ENCODE data around the gene KIAA1671. TPM values are rescaled to one million over a fixed set of nuclear protein-coding genes. Genes with fewer than 3 reads are reported as not detected.
A peak's percentile ranks its signal among the peaks of the same experiment; 100 is the strongest.

The KIAA1671 gene
- total and polyA plus RNA-seq, 2 of the 13 experiments (the other 11 are each of a cell fraction or from before 2014, with no cell fraction given): 13.5 to 13.6 TPM

DNA sequence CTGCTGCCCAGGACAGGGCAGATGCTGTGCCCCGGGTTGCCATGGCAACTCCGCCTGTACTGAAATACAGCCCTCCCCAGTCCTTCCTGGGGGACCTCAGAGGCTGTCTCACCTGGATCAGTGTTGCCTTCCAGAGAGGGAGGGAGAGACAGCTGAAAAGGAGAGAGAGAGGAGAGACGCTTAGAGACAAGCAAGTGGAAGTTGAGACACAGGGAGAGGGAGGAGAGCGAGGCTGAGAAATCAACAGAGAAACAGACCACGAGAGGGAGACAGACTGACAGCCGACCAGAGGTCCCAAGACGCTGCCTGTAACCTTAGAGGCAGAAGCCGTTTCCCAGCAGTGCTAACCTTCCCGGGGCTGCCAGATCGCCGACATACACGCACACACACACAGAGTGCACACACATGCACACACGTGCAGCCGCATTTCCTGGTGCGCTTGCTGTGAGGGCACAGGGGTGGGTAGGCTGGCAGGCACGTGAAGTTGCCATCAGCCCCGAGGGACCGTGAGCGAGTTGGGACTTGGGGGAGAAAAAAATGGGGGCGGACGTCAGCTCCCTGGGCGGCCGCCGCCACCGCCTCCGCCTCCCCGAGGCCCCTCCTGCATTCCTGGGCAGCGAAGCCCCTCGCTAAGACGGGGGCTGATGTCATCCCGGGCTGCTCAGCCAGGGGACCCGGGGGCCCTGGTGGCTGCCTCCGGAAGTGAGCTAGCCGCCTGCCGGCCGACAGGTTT, 158.5 kb downstream of the KIAA1671 start (continued):
- TF ChIP-seq, protein P1, sequence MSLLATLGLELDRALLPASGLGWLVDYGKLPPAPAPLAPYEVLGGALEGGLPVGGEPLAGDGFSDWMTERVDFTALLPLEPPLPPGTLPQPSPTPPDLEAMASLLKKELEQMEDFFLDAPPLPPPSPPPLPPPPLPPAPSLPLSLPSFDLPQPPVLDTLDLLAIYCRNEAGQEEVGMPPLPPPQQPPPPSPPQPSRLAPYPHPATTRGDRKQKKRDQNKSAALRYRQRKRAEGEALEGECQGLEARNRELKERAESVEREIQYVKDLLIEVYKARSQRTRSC (CRISPR knock-in tag; IDR thresholded peaks at IDR 0.05; ENCODE audit: low read depth): no peak
- no peak for TF ChIP-seq SP4 (CRISPR knock-in tag; IDR thresholded peaks at IDR 0.05)
- TF ChIP-seq, protein P2, sequence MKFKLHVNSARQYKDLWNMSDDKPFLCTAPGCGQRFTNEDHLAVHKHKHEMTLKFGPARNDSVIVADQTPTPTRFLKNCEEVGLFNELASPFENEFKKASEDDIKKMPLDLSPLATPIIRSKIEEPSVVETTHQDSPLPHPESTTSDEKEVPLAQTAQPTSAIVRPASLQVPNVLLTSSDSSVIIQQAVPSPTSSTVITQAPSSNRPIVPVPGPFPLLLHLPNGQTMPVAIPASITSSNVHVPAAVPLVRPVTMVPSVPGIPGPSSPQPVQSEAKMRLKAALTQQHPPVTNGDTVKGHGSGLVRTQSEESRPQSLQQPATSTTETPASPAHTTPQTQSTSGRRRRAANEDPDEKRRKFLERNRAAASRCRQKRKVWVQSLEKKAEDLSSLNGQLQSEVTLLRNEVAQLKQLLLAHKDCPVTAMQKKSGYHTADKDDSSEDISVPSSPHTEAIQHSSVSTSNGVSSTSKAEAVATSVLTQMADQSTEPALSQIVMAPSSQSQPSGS (CRISPR knock-in tag; IDR thresholded peaks at IDR 0.05): no peak
- TF ChIP-seq JUN (CRISPR knock-in tag; IDR thresholded peaks at IDR 0.05): no peak
- no peak for TF ChIP-seq ZNF207 (IDR thresholded peaks at IDR 0.05; ENCODE audit: borderline replicate concordance)
- no peak; the same call in 1 of the 2 replicates for TF ChIP-seq RAD21 (CRISPR knock-in tag; IDR thresholded peaks at IDR 0.05)
- TF ChIP-seq, protein P3, sequence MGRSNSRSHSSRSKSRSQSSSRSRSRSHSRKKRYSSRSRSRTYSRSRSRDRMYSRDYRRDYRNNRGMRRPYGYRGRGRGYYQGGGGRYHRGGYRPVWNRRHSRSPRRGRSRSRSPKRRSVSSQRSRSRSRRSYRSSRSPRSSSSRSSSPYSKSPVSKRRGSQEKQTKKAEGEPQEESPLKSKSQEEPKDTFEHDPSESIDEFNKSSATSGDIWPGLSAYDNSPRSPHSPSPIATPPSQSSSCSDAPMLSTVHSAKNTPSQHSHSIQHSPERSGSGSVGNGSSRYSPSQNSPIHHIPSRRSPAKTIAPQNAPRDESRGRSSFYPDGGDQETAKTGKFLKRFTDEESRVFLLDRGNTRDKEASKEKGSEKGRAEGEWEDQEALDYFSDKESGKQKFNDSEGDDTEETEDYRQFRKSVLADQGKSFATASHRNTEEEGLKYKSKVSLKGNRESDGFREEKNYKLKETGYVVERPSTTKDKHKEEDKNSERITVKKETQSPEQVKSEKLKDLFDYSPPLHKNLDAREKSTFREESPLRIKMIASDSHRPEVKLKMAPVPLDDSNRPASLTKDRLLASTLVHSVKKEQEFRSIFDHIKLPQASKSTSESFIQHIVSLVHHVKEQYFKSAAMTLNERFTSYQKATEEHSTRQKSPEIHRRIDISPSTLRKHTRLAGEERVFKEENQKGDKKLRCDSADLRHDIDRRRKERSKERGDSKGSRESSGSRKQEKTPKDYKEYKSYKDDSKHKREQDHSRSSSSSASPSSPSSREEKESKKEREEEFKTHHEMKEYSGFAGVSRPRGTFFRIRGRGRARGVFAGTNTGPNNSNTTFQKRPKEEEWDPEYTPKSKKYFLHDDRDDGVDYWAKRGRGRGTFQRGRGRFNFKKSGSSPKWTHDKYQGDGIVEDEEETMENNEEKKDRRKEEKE (IDR thresholded peaks at IDR 0.05): no peak
- TF ChIP-seq, protein P4, sequence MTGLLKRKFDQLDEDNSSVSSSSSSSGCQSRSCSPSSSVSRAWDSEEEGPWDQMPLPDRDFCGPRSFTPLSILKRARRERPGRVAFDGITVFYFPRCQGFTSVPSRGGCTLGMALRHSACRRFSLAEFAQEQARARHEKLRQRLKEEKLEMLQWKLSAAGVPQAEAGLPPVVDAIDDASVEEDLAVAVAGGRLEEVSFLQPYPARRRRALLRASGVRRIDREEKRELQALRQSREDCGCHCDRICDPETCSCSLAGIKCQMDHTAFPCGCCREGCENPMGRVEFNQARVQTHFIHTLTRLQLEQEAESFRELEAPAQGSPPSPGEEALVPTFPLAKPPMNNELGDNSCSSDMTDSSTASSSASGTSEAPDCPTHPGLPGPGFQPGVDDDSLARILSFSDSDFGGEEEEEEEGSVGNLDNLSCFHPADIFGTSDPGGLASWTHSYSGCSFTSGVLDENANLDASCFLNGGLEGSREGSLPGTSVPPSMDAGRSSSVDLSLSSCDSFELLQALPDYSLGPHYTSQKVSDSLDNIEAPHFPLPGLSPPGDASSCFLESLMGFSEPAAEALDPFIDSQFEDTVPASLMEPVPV (CRISPR knock-in tag; IDR thresholded peaks at IDR 0.05): no peak
- TF ChIP-seq IKZF1 (IDR thresholded peaks at IDR 0.05): no peak
- TF ChIP-seq ZNF549 (CRISPR knock-in tag; IDR thresholded peaks at IDR 0.05): no peak
- TF ChIP-seq ZNF20 (CRISPR knock-in tag; IDR thresholded peaks at IDR 0.05): no peak
- TF ChIP-seq CEBPB (IDR thresholded peaks at IDR 0.05; ENCODE audit: borderline replicate concordance, low read depth, low read length): no peak
- 0 out of 2 replicates have a peak, but pooled peaks have one; percentile 35 for TF ChIP-seq HOXA3 (CRISPR knock-in tag; IDR thresholded peaks at IDR 0.05)
- TF ChIP-seq ZNF296 (CRISPR knock-in tag; conservative IDR thresholded peaks at IDR 0.05): no peak
- no peak for TF ChIP-seq ZNF251 (CRISPR knock-in tag; IDR thresholded peaks at IDR 0.05)
- TF ChIP-seq ZNF780A (CRISPR knock-in tag; IDR thresholded peaks at IDR 0.05): no peak
- TF ChIP-seq ZNF274 (CRISPR knock-in tag; IDR thresholded peaks at IDR 0.05): peak; percentile 46; the same call in 1 of the 2 replicates
- no peak for TF ChIP-seq ZNF776 (CRISPR knock-in tag; IDR thresholded peaks at IDR 0.05)
- peak; percentile 34 for TF ChIP-seq ZNF605 (CRISPR knock-in tag; IDR thresholded peaks at IDR 0.05)
- TF ChIP-seq, protein P5, sequence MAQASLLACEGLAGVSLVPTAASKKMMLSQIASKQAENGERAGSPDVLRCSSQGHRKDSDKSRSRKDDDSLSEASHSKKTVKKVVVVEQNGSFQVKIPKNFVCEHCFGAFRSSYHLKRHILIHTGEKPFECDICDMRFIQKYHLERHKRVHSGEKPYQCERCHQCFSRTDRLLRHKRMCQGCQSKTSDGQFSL (CRISPR knock-in tag; IDR thresholded peaks at IDR 0.05): no peak
- TF ChIP-seq ZNF224 (CRISPR knock-in tag; IDR thresholded peaks at IDR 0.05): no peak
